GM20000 (cell line): ENCODE measurements around the gene TOX3.

Experiments used
- DNase-seq: peaks from one replicate; pipeline ENCODE4 v3.0.0; 2012; ENCODE audit warnings: low spot score
- TF ChIP-seq, protein P1 (sequence below): IDR thresholded peaks from 2 replicates; pipeline ENCODE4 v1.5.1; 2012; ENCODE audit warnings: mild to moderate bottlenecking, control low read depth; ENCODE audit errors: extremely low read depth, missing control alignments

Gene TOX3

DNA sequence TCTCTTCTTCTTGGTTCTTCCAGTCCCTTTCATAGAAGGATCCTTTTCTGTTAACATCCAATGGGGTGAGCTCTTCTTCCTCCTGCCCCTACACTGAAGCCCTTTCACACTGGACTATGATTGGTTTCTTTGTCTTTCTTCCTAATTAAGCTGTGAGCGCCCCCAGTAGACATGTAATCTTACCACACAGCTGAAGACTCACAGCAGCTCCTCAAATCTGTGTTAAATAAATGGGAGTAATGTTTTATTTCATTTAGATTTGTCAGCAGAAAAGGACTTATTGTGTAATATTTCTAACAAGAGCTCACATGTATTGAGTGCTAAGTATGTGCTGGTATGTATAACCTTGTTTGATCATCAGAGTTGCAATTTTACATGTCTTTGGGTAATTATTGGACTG lies 55.7 kb downstream of the TOX3 start:
- no peak for DNase-seq
- TF ChIP-seq, protein P1, sequence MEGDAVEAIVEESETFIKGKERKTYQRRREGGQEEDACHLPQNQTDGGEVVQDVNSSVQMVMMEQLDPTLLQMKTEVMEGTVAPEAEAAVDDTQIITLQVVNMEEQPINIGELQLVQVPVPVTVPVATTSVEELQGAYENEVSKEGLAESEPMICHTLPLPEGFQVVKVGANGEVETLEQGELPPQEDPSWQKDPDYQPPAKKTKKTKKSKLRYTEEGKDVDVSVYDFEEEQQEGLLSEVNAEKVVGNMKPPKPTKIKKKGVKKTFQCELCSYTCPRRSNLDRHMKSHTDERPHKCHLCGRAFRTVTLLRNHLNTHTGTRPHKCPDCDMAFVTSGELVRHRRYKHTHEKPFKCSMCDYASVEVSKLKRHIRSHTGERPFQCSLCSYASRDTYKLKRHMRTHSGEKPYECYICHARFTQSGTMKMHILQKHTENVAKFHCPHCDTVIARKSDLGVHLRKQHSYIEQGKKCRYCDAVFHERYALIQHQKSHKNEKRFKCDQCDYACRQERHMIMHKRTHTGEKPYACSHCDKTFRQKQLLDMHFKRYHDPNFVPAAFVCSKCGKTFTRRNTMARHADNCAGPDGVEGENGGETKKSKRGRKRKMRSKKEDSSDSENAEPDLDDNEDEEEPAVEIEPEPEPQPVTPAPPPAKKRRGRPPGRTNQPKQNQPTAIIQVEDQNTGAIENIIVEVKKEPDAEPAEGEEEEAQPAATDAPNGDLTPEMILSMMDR: no peak

DNA sequence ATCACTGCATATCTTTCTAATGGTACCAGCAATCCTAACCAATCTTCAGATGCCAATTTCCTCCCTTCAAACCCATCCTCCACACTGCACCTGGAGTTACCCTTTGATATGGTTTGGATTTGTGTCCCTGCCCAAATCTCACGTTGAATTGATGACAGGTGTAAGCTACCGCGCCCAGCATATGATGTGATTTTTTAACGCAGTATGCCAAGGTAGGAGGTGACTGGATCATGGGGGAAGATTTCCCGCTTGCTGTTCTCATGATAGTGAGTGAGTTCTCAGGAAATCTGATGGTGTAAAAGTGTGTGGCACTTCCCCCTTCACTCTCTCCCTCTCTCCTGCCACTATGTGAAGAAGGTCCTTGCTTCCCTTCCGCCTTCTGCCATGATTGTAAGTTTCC lies 57.0 kb downstream of the TOX3 start:
- DNase-seq: no peak
- TF ChIP-seq, protein P1: no peak

DNA sequence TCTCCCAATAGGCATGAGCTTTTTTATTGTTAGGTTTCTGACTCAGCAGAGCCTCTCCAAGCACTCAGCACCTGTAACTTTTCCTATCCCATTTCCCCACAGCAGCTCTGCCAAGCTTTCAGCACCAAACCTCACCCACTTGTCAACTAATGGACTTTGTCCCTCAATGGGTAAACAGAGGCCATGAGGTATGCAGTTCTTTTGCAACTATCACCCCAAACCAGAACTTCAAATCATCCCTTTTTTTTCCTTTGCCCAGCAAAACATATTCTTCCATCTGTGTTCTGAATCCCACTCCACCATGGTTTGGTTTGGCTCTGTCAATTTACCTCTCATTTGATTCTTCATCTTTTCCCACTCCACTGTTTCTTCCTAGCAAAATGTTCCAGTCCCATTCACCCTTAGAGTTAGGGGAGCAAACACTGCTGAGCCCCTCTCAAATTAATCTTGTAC lies 58.1 kb downstream of the TOX3 start:
- TF ChIP-seq, protein P1: no peak
- DNase-seq: no peak

DNA sequence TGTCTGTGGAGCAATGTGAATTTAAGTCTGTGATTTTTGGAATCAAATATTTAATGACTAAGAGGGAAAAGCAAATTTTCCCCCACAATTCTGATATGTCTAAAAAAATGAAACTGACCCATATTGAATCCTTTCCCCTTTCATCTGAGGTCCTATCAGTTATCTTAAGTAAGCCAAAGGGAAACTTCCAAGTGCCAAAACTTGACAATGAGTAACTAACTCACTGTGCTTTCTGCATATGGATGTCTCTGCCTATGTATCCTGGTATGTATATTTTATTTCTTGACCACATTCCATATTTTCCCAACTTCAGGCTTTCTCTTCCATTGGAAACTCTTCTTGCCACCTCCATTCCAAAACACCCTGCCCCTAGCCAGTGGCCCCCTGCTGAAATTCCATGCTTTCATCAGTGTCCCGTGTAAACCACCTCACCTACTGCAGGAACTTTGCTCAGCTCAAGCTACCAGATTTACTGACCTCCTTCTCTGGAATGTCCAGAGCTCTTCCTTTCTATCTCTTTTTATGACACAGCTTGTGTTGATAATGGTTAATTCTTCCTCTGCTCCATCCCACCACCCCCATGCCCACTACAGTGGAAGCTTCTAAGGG lies 59.0 kb downstream of the TOX3 start:
- TF ChIP-seq, protein P1: no peak
- DNase-seq: no peak

DNA sequence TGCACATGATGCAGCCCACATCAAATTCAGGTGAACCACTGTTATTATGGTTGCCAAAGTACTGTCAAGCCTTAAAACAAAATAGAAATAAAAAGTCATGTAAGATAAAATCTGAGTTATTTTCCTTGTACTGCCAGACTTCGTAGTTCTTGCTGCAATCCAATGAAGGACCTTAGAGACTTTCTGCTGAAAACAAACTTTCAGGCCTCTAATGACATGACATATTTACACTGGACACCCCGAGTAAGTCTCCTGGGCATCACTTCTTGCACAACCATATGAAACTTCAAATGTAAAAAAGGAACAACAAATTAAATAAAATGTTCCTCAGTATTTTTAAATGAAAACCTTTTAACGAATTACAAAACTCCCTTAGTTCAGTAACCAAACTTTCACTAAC lies 66.7 kb downstream of the TOX3 start:
- TF ChIP-seq, protein P1: no peak

DNA sequence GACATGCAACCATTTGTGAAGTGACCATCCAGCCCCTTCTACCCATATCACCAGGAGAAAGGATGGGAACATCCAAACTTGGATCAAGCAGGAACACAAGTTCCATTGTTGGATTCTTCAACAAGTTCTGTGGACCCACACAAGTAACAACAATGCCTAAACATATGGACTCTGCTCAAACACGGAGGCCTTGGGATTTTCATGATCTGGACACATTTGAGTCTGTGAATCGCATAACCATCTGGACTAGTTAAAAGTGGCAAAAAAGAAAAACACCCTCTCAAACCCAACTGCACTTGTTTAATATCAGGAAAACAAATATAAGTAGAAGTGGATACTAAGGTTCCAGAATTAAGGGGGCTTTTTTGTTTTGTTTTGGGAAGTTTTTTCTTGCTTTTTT lies 70.8 kb downstream of the TOX3 start:
- TF ChIP-seq, protein P1: no peak
- DNase-seq: no peak

More for the DNA sequence above, 66.7 kb downstream of the TOX3 start:
- no peak for DNase-seq

DNA sequence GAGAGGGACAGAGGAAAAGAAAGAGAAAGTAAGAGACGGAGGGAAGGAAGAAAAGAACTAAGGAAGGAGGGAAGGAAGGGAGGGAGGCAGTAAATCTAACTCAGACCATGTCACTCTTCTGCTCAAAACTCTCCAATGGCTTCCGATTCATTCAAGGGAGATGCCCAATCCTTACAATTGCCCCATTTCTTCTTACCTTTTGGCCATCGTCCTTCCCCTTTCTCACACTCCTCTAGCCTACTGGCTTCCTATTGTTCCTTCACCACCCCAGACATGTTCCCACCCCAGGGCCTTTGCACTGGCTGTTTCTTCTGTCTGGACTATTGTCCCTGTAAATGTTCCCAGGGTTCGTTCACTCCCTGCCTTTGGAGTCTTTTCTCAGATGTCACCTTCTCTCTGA lies 72.3 kb downstream of the TOX3 start:
- TF ChIP-seq, protein P1: no peak
- DNase-seq: no peak
